CD4-positive, alpha-beta T cell treated with Interleukin-6 for 4 hours (primary cell): ENCODE results near the gene HRAS.

ENCODE experiments used
- DNase-seq: peaks from one replicate; pipeline ENCODE4 v3.0.0-alpha.2; 2020; ENCODE audit warnings: mixed read lengths

HRAS gene

DNA sequence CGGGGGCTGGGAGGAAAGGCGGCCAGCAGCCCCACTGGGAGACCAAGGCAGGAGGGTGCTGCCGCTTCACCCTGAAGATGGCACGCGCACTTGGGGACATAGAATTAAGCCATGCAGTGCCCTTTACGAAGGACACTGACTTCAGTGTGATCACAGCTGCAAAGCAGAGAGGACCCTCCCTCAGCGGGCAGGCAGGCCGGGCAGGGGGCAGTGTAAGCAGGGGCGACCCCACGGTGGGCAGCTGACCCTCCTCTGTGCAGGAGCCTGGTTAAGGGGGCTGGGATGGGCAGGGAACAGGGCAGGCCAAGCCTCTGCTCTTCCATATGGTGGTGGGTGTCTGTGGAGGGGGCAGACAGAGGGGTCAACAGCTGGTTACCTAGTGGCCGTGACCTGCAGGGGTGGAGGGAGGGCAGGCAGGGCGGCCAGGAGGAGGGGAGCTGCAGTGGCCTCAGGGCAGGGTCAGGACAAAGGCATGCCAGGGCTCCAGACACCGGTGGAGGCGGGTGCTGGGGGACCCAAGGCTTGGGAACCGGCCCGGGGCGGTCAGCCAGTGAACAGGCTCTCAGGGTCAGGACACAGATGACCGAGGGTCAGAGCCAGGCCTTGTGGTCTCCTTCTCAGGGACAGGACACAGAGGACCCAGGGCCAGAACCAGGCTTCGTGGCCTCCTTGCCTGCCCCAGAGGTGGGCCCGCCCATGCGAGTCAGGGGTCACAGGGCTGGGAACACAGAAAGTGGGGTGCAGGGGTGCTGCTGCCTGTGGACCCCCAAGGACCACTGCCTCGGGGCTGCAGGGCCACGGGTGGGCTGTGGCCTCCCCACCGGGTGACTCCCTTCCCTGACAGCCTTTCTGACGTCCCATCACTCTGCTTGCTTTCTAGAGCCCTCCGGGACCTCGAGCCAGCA lies 18.0 kb upstream of the HRAS start:
- DNase-seq = no peak

DNA sequence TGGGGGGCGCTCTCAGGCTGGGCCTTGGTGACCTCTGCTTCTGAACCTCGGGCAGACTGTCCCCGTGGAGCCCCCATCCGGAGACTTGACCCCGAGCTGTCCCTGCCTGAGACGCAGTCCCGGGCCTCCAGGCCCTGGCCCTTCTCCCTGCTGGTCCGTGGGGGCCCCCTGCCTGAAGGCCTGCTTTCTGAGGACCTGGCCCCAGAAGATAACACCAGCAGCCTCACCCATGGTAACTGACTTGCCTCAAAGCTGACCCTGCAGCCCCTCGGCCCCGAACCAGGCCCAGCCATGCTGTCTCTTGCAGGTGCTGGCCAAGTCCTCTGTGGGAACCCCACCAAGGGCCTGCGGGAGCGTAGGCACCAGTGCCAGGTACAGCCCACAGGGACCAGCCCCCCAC lies 16.2 kb upstream of the HRAS start:
- DNase-seq = no peak

DNA sequence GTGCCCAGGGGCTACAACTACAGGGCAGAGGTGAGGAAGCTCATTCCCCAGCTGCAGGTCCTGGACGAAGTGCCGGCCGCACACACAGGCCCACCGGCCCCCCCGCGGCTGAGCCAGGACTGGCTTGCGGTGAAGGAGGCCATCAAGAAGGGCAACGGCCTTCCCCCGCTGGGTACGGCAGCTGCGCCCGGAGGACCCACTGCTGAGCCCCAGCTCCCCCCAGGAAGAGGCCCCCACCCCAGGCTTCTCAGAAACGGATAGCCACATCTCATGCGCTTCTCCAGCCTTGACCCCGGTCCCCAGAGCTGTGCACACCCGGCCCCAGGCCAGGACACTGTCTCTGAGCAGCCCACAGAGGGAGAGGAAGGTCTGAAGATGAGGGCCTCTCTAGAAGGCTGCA lies 15.8 kb upstream of the HRAS start:
- DNase-seq = no peak

DNA sequence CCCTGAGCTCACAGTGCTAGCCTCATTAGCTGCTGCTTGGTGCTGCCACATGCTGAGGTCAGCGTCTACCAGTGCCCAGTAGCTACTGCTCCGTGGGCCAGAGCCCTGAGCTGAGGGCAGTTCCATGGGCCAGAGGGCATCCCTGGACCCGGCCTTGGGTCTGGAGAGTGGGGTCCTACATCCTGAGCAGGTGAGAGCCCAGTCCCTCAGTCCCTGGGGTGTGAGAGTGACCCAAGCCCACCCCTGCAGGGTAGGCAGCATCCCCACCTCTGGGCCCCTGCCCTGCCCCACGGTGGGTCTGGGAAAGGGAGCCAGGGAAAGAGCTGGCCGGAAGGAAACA lies 15.3 kb upstream of the HRAS start:
- no peak for DNase-seq

DNA sequence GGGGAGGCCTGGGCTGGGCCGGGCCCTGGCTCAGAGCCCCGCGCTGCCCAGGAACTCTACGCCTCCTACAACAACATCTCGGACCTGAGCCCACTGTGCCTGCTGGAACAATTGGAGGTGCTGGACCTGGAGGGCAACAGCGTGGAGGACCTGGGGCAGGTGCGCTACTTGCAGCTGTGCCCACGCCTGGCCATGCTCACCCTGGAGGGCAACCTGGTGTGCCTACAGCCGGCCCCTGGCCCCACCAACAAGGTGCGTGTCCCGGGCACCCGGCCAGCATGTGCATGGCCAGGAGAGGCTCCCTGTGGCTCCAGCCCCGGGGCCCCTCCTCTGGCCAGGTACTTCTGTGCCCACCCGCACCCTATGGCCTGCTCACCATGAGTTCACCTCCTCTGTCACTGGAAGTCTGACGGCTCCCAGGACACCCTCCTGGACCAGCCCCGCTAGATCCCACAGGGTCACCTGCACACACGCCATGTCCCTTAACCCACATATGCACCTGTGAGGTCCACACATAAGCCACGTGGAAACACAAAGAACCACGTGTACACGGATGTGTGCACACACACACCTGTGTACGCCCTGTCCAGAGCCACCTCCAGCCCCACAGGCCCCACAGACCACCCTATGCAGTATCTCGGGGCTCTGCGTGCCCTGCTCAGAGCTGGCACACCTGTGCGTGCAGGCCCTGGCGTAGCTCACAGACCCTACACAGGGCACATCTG lies 14.8 kb upstream of the HRAS start:
- no peak for DNase-seq

DNA sequence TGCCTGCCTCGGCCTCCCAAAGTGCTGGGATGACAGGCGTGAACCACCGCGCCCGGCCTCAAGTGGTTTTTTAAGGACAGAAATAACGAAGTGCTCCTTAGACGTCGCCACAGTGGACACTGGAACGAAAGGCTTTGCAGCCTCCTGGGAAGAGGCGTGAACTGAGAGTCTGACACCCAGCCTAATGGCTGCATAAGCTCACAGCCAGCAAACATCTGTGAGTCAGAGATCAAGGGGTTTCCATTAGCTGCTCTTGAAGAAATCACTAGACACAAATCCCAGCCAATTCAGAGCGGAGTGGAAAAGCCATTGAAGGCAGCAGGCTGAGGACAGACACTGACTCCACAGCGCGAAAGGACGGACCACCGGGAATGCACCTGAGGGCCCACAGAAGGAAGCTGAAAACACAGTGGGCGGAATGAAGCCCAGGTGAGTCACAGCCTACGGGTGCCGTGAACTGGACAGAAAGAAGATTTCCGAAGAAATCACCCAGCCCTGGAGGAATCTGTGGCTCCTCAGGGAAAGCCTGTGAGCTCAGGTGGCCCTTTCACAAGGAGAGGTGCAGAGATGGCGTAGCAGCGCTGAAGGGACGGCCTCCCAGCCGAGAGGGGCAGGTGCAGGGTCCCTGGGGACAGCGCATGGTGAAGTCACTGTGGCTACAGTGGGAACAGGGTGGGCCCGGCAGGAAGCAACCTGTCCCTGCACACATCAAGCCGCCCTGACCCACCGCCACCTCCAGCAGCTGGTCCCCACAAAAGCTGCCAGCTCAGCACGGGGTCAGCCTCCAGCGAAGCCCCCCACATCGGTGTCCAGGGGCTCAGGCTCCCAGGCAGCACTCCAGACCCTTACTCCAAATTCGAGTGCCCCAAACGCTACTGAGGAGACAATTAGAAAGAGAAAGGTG lies 13.6 kb upstream of the HRAS start:
- DNase-seq = no peak

DNA sequence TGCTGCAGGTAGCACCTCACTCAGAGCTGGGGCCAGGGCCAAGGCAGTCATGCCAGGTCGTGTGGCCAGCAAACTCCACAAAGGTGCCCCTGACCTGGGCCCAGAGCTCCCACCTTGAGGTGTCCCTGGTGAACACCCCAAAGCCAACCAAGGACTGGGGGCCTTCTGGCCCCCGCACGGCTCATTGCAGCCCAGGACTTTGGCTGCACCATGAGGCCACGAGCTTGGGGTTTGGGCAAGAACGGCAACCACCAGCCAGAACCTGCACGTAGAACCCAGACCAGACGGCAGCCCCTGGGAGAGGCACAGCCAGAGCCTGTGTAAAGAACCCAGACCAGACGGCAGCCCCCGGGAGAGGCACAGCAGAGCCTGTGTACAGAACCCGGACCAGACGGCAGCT lies 9.8 kb upstream of the HRAS start:
- DNase-seq = no peak

DNA sequence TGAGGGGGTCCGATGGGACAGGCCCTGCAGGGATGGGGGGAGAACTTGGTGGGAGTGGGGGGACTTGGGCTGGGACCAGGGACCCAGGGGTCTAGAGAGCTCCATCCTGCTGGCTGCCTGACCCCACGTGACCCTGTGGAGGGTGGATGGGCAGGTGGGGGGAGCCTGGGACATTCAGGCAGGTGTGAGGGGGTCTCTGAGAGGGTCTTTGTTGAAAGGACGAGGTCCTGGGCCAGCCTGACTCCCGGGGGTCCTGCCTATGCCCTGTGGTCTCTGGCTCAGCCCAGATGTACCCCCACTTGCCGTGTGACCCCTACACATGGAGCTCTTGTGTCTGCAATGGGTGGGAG lies 9.4 kb upstream of the HRAS start:
- DNase-seq = no peak

DNA sequence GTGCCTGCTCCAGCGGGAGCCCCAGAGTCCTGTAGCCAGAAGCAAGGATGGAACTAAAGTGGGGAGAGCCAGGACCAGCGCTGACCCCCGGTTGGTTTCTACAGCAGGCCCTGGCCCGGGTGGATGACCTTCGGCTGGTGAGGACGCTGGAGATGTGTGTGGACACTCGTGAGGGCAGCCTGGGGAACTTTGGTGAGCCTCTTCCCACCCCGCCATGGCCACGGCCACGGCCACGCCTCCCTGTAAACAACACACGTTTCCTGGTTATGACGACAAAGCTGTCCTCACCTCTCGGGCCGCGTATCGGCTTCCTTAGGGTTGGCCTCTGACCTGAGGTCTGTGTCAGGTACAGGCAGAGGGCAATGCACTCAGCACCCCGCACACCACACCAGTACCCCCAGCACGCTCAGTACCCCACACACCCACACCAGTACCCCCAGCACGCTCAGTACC lies 6.1 kb upstream of the HRAS start:
- no peak for DNase-seq

DNA sequence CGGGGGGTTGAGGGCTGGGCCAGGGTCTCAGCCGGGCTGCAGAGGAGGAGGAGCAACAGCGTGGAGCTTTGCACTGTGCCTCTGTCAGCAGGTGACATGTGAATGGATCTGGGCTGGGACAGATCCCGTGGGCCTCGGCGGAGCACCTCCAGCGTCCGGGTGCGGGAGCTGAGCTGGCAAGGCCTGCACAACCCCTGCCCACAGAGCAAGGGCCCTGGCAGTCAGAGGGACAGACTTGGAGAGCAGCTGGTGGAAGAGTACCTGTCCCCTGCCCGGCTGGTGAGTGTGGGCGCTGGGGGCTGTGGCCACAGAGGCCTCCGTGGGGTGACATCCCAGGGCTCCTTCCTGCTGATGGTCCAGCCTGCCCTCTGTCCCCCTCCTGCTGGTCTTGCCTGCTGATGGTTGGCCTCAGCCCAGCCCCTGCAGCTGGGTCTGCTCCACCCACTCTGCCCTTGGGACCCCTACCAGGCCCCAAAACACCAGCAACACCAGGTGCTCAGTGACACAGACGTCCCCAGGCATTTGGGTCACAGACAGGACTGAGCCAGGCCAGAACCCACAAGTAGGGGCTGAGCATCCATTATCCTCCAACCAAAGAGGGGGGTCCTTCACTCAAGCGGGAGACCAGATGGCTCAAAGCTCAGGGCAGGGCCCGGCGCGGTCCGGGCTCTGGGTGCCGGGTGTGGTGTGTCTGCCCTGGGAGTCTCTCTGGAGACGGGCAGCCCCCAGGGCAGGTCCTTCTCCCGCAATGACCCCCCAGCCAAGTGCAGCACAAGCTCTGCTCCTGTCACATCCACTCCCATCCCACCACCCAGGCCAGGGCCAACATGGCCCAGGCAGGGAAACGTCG lies 5.4 kb upstream of the HRAS start:
- DNase-seq = no peak

DNA sequence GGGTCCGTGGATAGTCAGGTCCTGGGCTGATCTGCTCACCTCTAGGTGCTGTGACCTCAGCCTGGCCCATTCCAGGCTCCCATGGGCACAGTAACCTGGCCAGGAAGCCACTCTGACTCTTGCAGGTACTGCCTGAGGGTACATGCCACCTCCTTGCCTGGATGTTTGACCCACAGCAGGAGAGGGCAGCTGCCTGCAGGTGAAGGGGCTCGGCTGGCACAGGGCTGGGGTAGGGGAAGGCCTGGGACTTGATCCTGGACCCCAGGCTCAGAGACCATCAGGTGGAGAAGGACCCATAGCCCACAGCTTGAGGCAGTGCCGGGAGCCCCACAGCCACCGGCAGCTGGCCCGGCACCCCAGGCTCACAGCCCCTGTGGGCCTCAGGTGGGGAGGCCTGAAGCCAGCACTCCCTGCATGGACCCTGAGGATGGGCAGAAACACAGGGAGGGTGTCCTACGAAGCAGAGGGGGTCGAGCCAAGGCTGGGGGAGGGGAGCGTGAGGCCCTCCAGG lies 4.7 kb upstream of the HRAS start:
- no peak for DNase-seq

DNA sequence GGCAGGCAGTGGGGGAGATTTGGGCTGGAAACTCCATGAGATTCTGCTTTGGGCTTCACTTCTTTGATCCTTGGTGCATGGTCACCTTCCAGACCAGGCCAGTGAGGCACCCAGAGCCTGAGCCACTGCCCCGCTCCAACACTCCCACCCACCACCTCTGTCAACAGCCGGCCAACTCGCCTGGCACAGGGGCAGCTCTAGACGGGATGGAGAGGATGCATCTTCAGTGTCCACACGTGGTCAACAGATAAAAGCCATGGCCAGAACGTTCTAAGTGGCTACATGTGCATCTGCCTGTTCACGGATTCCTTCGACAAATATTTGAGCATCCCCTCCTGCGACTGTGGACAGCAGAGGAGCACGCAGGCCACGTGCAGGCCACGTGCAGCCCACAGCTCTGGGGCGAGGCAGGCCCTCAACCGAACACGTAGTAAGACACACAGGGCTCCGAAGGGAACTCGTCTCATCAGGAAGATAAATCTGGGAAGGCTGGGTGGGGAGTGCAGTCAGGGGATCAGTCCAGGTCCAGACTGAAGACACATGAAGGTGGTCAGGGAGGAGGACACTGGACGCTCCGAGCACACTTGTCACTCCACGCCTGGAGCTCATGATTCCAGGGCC lies 3.2 kb upstream of the HRAS start:
- DNase-seq = no peak

DNA sequence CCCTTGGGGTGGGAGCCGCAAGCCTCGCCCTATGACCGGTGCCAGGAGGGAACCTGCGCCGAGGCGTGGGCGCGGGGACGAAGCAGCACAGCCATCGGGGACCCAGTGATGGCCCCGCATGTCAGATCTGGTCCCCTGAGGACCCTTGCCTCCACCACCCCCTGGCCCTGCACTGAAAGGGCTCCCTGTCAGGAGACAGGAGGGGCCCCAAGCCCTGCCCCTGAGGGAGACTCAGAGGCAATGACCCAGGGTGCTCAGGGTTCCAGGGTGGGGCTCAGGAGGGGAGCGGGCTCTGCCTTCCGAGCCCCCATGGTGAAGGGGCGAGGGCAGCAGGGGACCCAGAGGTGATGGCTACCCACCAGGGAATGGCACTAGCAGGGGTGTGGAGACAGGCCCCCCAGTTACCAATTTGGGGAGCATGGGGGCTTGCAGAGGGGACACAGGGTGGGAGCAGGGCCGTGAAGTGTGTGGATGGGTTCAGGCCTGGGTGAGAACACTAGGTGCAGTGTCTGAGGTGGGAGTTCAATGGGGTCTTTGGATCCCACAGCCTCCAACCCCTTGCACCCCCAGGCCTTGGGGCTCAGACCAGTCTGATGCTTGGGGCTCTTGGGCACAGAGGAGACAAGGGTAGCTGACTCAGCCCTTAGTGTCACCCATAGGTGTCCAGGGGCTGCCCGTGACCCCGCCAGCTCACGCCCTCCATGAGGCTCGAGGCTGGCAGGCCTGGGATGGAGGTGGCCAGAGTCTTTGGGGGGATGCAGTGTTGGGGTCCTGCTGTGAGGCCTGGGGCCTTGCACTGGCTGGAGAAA lies 2.5 kb upstream of the HRAS start:
- no peak for DNase-seq

DNA sequence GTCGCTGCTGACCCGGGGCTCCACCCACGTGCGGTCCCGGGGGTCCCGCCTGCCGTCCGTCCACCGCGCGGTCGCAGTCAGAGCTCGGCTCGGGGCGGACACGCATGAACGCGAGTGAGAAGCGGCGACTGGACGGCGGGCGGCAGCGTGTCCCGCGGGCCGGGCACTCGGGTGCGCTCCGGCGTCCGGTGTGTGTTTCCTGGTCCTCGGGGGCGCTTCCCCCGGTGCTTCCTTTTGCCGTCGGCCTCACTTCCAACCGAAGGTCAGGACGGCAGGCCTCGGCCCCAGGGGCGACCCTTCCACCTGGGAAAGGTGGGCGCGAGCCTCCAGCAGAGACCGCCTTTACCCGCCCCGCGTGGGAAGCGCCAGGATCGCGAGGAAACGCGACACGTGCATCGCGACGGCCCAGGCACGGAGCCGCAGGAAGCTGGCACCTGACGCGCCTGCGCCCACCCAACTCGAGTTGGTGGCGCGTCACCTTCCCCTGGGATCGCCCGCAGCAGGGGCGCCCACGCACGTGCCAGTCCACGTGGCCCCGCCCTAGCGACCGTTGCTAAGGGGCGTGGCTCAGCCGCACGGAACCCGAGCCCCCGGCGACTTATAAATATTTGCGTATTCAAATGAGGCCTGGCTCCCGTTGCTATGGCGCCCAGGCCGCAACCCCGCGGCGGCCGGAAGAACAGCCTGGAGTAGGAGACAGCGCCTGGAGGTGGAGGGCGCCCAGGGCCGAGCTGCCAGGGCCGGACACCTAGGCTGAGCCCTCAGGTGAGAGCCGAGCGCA lies 1.7 kb upstream of the HRAS start, which contains the start of gene LRRC56:
LRRC56 (plus strand) TSS at position 687 of the 781 bp plus-strand sequence. CDS start 3,158 bp downstream, outside the sequence.
- peak; percentile 92 for DNase-seq

DNA sequence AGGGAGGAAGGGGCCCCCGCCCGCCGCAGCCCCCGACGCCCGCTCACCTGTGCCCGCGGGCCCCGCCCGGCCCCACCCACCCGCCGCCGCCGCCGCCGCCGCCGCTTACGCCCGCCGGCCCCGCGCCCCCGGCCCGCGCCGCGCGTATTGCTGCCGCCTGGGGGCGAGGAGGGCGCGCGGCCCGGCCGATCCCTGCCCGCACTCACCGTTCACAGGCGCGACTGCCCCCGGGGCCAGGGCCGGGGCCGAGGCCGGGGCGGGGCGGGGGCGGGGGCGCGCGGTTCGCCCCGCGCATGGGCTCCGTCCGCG lies 212 bp downstream of the HRAS start:
- DNase-seq = no peak

DNA sequence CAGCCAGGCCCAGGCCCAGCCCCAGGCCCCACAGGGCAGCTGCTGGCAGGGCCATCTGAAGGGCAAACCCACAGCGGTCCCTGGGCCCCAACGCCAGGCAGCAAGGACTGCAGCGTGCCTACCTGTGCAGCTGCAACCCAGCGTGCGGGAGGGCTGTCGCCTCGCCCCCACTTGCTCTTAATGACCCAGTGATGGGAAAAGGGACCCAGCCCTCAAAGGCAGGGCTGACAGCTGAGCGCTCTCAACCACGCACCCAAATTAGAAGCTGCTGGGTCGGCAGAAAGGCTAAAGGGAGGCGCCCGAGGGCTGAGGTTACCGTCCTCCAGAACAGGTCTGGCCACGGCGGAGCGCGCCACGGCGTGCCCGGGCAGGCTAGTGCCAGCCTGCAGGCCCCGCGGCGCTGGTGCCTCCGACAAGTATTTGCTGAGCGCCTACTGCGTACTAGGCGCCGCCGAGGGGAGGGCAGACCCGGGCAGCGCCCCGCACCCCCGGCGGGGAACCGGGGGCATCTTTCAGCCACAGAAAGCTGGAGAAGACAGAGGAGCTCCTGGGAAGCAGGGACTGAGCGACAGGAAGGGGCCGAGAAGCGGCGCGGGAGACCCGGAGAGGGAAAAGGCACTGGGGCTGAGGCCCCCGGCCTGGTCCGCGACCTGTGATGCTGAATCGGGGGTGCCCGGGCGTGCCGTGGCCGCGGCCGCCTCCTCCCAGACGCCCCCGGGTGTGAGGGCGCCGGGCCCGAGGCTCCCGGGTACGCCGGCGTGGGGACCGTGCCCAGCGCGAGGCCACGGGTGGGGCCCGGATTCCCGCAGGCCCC lies 773 bp downstream of the HRAS start:
- DNase-seq = peak; percentile 39

DNA sequence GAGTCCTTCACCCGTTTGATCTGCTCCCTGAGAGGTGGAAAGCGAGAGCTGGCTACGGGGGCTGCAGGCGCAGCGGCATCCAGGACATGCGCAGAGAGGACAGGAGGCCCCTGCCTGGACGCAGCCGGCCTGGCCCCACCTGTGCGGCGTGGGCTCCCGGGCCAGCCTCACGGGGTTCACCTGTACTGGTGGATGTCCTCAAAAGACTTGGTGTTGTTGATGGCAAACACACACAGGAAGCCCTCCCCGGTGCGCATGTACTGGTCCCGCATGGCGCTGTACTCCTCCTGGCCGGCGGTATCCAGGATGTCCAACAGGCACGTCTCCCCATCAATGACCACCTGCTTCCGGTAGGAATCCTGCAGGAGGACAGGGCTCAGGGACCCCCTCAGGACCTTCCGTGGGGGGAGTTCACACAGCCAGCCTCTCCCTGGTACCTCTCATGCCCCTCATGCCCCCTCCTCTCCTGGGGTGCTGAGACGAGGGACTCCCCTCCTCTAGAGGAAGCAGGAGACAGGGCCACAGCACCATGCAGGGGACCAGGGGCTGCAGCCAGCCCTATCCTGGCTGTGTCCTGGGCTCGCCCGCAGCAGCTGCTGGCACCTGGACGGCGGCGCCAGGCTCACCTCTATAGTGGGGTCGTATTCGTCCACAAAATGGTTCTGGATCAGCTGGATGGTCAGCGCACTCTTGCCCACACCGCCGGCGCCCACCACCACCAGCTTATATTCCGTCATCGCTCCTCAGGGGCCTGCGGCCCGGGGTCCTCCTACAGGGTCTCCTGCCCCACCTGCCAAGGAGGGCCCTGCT lies 1.6 kb downstream of the HRAS start:
- DNase-seq = no peak

DNA sequence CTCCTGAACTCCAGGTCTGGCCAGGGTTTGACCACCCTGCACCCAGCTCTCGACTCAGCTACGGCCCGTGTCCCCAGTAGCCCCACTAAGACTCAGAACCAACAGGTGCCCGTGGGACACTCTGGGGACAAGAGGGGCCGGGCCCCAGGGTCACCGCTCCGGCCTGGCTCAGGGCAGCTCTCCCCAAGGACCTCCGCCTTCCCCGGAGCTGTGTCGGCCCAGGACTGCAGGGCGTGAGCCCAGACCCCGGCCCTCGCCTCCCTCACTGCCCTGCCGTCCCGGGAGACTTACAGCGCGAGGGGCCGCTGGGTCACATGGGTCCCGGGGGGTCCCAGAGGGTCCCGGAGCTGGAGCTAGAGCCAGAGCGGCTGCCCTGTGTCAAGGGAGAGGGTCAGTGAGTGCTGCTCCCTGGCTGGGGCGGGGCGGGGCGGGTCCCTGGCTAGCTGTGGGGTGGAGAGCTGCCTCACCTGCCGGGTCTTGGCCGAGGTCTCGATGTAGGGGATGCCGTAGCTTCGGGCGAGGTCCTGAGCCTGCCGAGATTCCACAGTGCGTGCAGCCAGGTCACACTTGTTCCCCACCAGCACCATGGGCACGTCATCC lies 2.3 kb downstream of the HRAS start:
- no peak for DNase-seq
